ENCODE measurements around the gene RNF13. TPM values are rescaled to one million over a fixed set of nuclear protein-coding genes. Genes with fewer than 3 reads are reported as not detected.

The RNF13 gene
- total and polyA plus RNA-seq, 8 donors = 18.1 to 51.9 (median 35.3) TPM

DNA sequence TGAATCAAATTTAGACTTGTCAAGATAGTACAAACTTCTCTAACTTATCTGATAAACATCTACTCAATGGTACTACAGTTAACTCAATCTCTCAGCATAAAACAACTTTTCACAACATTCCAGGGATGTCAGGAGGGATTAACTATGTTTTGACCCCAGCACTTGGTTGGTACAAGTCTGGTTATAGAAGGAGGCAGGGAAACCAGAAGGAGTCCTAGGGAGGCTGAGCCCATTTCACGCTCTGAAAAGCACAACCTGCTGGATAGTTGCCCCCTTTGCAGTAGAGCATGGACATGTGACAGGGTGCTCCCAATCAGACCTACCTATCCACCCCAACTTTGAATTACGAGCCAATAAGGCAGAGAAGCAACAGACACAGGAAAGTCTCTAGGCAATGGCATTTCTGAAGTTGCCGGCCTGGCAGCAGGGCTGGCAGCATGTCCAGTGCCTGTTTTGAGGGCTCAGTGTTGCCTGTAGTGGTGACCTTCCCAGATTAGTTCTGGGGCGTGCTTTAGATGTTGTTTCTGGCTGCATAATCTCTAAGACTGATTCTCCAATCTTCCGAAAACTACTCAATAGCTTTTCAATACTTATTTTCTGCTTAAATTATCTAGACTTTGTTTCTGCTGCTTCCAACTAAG, 28.8 kb upstream of the RNF13 start:
- 82 to 87% methylated on average over 5 of the region's 5 CpGs for WGBS, 2 donors

DNA sequence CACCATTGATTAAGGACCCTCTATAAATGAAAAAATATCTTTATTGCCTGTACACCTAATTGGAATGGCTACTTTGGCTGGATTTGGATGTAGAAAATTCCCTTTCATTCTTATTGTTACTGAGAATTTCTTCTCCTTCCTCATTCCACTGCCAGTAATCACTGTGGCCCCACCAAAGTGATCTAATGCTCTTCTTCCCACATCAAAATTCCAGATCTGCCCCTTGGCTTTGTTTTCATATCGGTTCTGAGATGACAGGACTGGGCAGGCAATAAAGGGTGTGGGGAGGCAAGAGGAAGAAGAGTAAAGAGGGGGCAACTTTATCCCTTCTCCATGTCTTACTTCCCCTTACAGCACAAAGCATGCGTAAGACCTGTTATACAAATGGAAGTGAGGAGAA, 22.7 kb upstream of the RNF13 start:
- no peaks in the 10 kb centered on the region for H3K4me1 ChIP-seq
- no peaks in the 10 kb centered on the region for H3K9me3 ChIP-seq
- no peak overlapping the region for H3K27ac ChIP-seq
- TF ChIP-seq, protein P1, sequence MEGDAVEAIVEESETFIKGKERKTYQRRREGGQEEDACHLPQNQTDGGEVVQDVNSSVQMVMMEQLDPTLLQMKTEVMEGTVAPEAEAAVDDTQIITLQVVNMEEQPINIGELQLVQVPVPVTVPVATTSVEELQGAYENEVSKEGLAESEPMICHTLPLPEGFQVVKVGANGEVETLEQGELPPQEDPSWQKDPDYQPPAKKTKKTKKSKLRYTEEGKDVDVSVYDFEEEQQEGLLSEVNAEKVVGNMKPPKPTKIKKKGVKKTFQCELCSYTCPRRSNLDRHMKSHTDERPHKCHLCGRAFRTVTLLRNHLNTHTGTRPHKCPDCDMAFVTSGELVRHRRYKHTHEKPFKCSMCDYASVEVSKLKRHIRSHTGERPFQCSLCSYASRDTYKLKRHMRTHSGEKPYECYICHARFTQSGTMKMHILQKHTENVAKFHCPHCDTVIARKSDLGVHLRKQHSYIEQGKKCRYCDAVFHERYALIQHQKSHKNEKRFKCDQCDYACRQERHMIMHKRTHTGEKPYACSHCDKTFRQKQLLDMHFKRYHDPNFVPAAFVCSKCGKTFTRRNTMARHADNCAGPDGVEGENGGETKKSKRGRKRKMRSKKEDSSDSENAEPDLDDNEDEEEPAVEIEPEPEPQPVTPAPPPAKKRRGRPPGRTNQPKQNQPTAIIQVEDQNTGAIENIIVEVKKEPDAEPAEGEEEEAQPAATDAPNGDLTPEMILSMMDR (IDR thresholded peaks at IDR 0.05) = no peak
- DNase-seq = no peak
- H3K27me3 ChIP-seq = no peaks in the 10 kb centered on the region
- ATAC-seq = no peak
- no peak overlapping the region for H3K4me3 ChIP-seq
- no peaks in the 10 kb centered on the region for H3K36me3 ChIP-seq
- intact Hi-C loops (cut with DNase I) = no loop called here
- no peak for FAIRE-seq
- WGBS, 2 donors = 66 to 74% methylated on average over 2 of the region's 2 CpGs

More for the DNA sequence above, 28.8 kb upstream of the RNF13 start:
- Histone ChIP-seq H3K27ac (peak overlapping the region in 1 of 4 donors; percentile 1), H3K4me3 (no peak overlapping the region), H3K27me3 (no peaks in the 10 kb centered on the region), H3K36me3 (no peaks in the 10 kb centered on the region), H3K4me1 (no peaks in the 10 kb centered on the region), H3K9me3 (no peaks in the 10 kb centered on the region)
- ATAC-seq = no peak
- TF ChIP-seq, protein P1 (IDR thresholded peaks at IDR 0.05) = no peak
- FAIRE-seq = no peak
- intact Hi-C loops (cut with DNase I) = no loop called here
- DNase-seq = no peak

DNA sequence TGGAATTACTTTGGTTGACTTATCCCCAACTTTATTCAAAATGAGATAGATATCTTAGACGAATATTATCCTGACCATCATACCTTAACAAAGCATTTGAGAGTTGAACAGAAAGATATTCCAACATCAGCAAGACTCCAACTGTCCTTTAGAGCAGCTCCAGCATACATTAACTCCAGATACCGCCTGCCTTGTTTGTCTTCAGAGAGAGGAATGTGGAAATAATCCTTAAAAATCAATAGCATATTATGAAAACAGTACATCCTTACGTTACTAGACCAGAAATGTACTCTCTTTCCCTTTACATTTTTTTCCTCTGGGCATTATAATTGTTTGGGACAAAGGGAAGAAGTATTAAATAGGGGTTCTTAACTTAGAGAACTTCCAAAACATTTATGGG, 22.3 kb upstream of the RNF13 start:
- H3K27ac ChIP-seq = no peak overlapping the region
- FAIRE-seq (no peak), ATAC-seq (no peak), DNase-seq (no peak)
- H3K9me3 ChIP-seq = no peaks in the 10 kb centered on the region
- H3K4me1 ChIP-seq = no peaks in the 10 kb centered on the region
- intact Hi-C loops (cut with DNase I) = no loop called here
- TF ChIP-seq, protein P1 (IDR thresholded peaks at IDR 0.05) = no peak
- no peak overlapping the region for H3K4me3 ChIP-seq
- no peaks in the 10 kb centered on the region for H3K27me3 ChIP-seq
- WGBS, 2 donors = 35 to 45% methylated on average over 3 of the region's 3 CpGs
- H3K36me3 ChIP-seq = no peaks in the 10 kb centered on the region

DNA sequence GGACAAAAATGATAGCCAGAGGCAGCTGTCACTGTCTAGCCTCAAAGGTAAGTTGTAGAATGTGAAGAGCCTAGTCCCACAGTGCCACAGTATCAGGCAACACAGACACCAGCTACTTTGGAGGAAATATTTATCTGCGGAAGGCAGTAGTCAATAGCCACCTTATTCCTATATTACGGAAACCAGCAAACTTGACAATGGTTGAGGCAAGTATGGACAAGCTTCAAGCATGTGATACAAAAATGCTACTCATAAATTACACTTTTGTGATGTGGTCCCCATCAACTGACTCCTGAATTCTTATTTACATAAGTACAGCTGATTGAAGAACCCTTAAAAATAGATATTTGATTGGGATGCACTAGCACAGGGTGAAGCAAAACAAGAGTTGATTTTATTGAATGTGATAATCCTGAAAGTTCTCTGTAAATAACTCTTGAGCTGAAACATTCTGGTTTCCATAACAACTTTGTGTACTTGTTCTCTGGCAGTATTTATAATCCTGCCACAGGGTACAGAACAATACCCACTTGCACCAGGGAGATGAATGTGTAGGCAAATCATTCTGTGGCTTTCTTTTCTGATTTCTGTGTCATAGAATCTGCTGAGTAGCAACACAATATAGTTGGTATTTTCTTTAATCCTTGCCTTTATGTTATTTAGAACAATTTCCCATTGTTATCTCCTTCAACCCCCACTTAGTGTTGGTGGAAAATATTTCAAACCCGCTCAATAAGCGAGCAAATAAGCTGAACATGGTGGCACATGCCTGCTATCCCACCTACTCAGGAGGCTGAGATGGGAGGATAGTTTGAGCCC, 20.4 kb upstream of the RNF13 start, which contains the start of gene ANKUB1:
Gene ANKUB1 (minus strand): TSS at position 103 of the 819 bp plus-strand sequence. CDS start 188 bp downstream, outside the sequence.
- WGBS, 2 donors = 92 to 93% methylated on average over 4 of the region's 4 CpGs
- Histone ChIP-seq H3K36me3 (no peaks in the 10 kb centered on the region), H3K4me1 (no peaks in the 10 kb centered on the region), H3K27me3 (no peaks in the 10 kb centered on the region), H3K4me3 (no peak within 1 kb of the TSS), H3K9me3 (no peaks in the 10 kb centered on the region), H3K27ac (no peak within 1 kb of the TSS)
- FAIRE-seq (no peak), DNase-seq (no peak), ATAC-seq (no peak)
- intact Hi-C loops (cut with DNase I) = no loop called here
- TF ChIP-seq, protein P1 (IDR thresholded peaks at IDR 0.05) = no peak

DNA sequence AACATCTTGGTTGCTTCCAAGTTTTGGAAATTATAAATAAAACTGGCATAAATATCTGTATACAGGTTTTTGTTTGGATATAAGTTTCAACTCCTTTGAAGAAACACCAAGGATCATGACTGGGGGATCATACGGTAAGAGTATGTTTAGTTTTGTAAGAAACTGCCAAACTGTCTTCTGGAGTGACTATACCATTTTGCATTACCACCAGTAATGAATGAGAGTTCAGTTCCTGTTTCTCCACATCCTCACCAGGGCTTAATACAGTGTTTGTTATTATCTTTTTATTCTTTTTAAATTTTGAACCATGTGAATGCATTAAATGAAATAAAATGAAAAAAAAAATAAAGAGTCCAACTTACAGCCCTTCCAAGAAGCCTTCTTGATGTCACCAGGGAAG, 17.0 kb upstream of the RNF13 start:
- DNase-seq = no peak
- no peaks in the 10 kb centered on the region for H3K4me1 ChIP-seq
- intact Hi-C loops (cut with DNase I) = no loop called here
- no peak for ATAC-seq
- WGBS, 2 donors = 77 to 88% methylated on average over 1 of the region's 1 CpG
- H3K27me3 ChIP-seq = no peaks in the 10 kb centered on the region
- H3K9me3 ChIP-seq = no peaks in the 10 kb centered on the region
- TF ChIP-seq, protein P1 (IDR thresholded peaks at IDR 0.05) = no peak
- no peak overlapping the region for H3K27ac ChIP-seq
- H3K4me3 ChIP-seq = no peak overlapping the region
- no peak for FAIRE-seq
- H3K36me3 ChIP-seq = no peaks in the 10 kb centered on the region

Measured in pancreas (tissue), 10 donors.